Right lobe of liver (tissue), 4 donors: ENCODE results near the gene LRCH1.

Experiments used
- CTCF ChIP-seq, 4 donors: fragments of 200-600 bp in 3 of 4; fragments of 450-650 bp in 1 of 4; IDR thresholded peaks; one replicate each; pipeline versions ENCODE4 v1.5.1 to v1.8.0; 2016 to 2022; ENCODE audit warnings: antibody characterized with exemption in 4 of 4, mild to moderate bottlenecking in 2 of 4
- POLR2A ChIP-seq: fragments of 450-650 bp; IDR thresholded peaks from one replicate; pipeline ENCODE4 v1.6.1; 2017; ENCODE audit warnings: antibody characterized with exemption, mild to moderate bottlenecking
- donor health status: DM: no; HTN: no; CAD: no.
- donor health status: DM: no; HTN: no; CAD: no.
- donor health status: DM: no; HTN: yes; CAD: no.

DNA sequence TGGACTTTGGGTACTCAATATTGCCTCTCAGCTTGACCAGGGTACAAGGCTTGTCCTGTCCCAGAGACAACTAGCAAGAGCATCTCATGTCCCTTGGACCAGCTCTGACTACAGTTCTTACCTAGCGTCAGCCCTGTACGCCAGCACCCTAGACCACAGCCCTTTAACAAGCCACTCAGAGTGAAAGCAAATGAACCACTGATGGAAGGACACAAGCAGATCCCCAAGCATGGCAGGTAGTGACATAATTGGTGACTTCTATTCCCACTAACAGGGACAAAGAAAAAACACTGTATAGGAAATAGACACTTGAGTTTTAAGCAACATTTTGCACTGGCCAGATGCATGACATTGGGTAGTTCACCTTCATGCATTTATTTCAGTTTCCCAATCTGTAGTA, 8.8 kb upstream of the LRCH1 start:
- TF ChIP-seq CTCF (IDR thresholded peaks at IDR 0.05) (no peak), POLR2A (no peak)
